K562 (cell line): ENCODE results near the gene NTSR1. TPM values are rescaled to one million over a fixed set of nuclear protein-coding genes. Genes with fewer than 3 reads are reported as not detected.

Source experiments
- ATAC-seq: fragments of 200-7000 bp; cut with Tn5 transposase; 3 replicates; pipeline ENCODE4 v1.9.1; 2020; ENCODE audit warnings: moderate library complexity
- BruUV-seq: library from RNA; stranded (reverse); fragments of 400-500 nt; replicated peaks from 2 replicates; lab custom pipeline; 2021; lab: Mats Ljungman, UMichigan
- CTCF ChIA-PET: fragments of 300-600 bp; formaldehyde crosslinking; extraction: SDS; loops from one replicate; lab custom pipeline; 2021; ENCODE audit warnings: low intra/inter-chr PET ratio; lab: Yijun Ruan, JAX
- POLR2A ChIA-PET: fragments of 300-600, 350-650 bp; sonication (Branson Sonifier 250); formaldehyde crosslinking; extraction: SDS; loops from one replicate; lab custom pipeline; 2021; ENCODE audit warnings: antibody characterized with exemption, inconsistent platforms; lab: Yijun Ruan, JAX
- DNase-seq, 4 experiments: peaks; one replicate each; pipeline versions ENCODE4 v3.0.0 to v3.0.0-alpha.2; 2011 to 2018; ENCODE audit warnings: low spot score in 3 of 4, mixed read lengths in 3 of 4; ENCODE audit errors: extremely low read depth in 1 of 4
- FAIRE-seq: peaks from 2 replicates; lab custom pipeline; 2011; peaks lifted over from hg19 to GRCh38; lab: Jason Lieb, UNC
- H2AFZ ChIP-seq: 2 replicates; pipeline ENCODE4 v1.6.0; 2011; ENCODE audit warnings: low read depth, low read length, control low read depth, inconsistent platforms
- H3K27ac ChIP-seq: fragments of 200-600 bp; 3 replicates; pipeline ENCODE4 v1.8.0; 2011; ENCODE audit warnings: low read depth, mild to moderate bottlenecking, control low read depth, inconsistent platforms, low read length, moderate library complexity, mixed read lengths; ENCODE audit errors: extremely low read depth
- H3K27me3 ChIP-seq, 2 experiments: fragments of 300-600 bp in 1 of 2; 2 replicates in 1 of 2; 3 replicates in 1 of 2; pipeline versions ENCODE4 v1.6.0 to v1.8.0; 2011; ENCODE audit warnings: inconsistent platforms in 2 of 2, low read length in 2 of 2, mild to moderate bottlenecking in 1 of 2, mixed read lengths in 1 of 2, moderate library complexity in 1 of 2; ENCODE audit not compliant: control insufficient read depth in 2 of 2, insufficient read depth in 2 of 2
- H3K36me3 ChIP-seq: fragments of 300-600 bp; 3 replicates; pipeline ENCODE4 v1.8.0; 2011; ENCODE audit warnings: mild to moderate bottlenecking, low read length, inconsistent platforms; ENCODE audit not compliant: control insufficient read depth, insufficient read depth
- H3K4me1 ChIP-seq, 2 experiments: fragments of 200-600 bp in 1 of 2; replicated peaks in 1 of 2; 2 replicates in 1 of 2; 3 replicates in 1 of 2; pipeline versions ENCODE4 v1.5.1 to v1.8.0; 2011; ENCODE audit warnings: inconsistent platforms in 2 of 2, low read length in 2 of 2, mild to moderate bottlenecking in 1 of 2, mixed read lengths in 1 of 2, moderate library complexity in 1 of 2; ENCODE audit not compliant: control insufficient read depth in 2 of 2, insufficient read depth in 2 of 2
- H3K4me2 ChIP-seq: 2 replicates; pipeline ENCODE4 v1.6.1; 2011; ENCODE audit warnings: low read length, control low read depth, inconsistent platforms, mixed read lengths; ENCODE audit not compliant: insufficient read depth
- H3K4me3 ChIP-seq: fragments of 200-600 bp; sonication (generic), shearing (Covaris generic); 2 replicates; pipeline ENCODE4 v1.5.1; 2016; ENCODE audit warnings: control low read depth, inconsistent platforms
- H3K79me2 ChIP-seq: fragments of 200-600 bp; 3 replicates; pipeline ENCODE4 v1.8.0; 2011; ENCODE audit warnings: low read length, inconsistent platforms; ENCODE audit not compliant: control insufficient read depth, insufficient read depth
- H3K9ac ChIP-seq, 2 experiments: 2 replicates each; pipeline versions ENCODE4 v1.6.0 to v1.6.1; 2011; ENCODE audit warnings: low read depth in 2 of 2, low read length in 2 of 2, control low read depth in 1 of 2, inconsistent platforms in 1 of 2, mild to moderate bottlenecking in 1 of 2, mixed read lengths in 1 of 2; ENCODE audit not compliant: insufficient read depth in 1 of 2
- H3K9me1 ChIP-seq: one replicate; pipeline ENCODE4 v1.6.0; 2011; ENCODE audit warnings: inconsistent platforms, mild to moderate bottlenecking, low read length, moderate library complexity; ENCODE audit not compliant: control insufficient read depth, insufficient read depth
- H3K9me3 ChIP-seq: replicated peaks from 2 replicates; pipeline ENCODE4 v1.5.1; 2011; ENCODE audit warnings: low read depth, low read length, inconsistent platforms; ENCODE audit not compliant: control insufficient read depth, insufficient read depth
- H4K20me1 ChIP-seq: replicated peaks from 2 replicates; pipeline ENCODE4 v1.6.1; 2011; ENCODE audit warnings: low read length, inconsistent platforms, mixed read lengths; ENCODE audit not compliant: control insufficient read depth, insufficient read depth
- CBX2 ChIP-seq: fragments of 200-600 bp; sonication (generic); IDR thresholded peaks from one replicate; pipeline ENCODE4 v1.6.1; 2012; ENCODE audit warnings: mild to moderate bottlenecking, low read length, inconsistent platforms; ENCODE audit not compliant: insufficient read depth, poor library complexity, severe bottlenecking
- FIP1L1 ChIP-seq: fragments of 200-400 bp; formaldehyde crosslinking; IDR thresholded peaks from 2 replicates; pipeline ENCODE4 v1.6.1; 2018; ENCODE audit warnings: mild to moderate bottlenecking, low read depth, low read length; ENCODE audit not compliant: poor library complexity, severe bottlenecking
- HMG20A ChIP-seq: fragments of 450-650 bp; formaldehyde crosslinking; conservative IDR thresholded peaks from 2 replicates; pipeline ENCODE4 v1.4.0; 2020; ENCODE audit warnings: mild to moderate bottlenecking, mixed read lengths
- HNRNPH1 ChIP-seq: fragments of 200-400 bp; formaldehyde crosslinking; optimal IDR thresholded peaks from 2 replicates; pipeline ENCODE3; 2017; ENCODE audit warnings: low read depth, mild to moderate bottlenecking, low read length, moderate library complexity
- MYC ChIP-seq, 2 experiments: fragments of 250-450 bp in 1 of 2; sonication (Bioruptor Pico) in 1 of 2; IDR thresholded peaks; 2 replicates each; pipeline versions ENCODE4 v1.5.1 to v1.6.1; 2012 to 2021; ENCODE audit warnings: low read depth in 2 of 2, borderline replicate concordance in 1 of 2, improper control_type of control experiment in 1 of 2, low read length in 1 of 2, mild to moderate bottlenecking in 1 of 2, moderate library complexity in 1 of 2
- PTTG1 ChIP-seq: fragments of 450-650 bp; IDR thresholded peaks from 2 replicates; pipeline ENCODE4 v1.6.1; 2016; ENCODE audit warnings: low read depth, mild to moderate bottlenecking, missing genetic modification characterization, missing compliant biosample characterization
- TCFL5 ChIP-seq: fragments of 250-450 bp; sonication (Bioruptor Pico); conservative IDR thresholded peaks from 2 replicates; pipeline ENCODE4 v1.6.1; 2021; ENCODE audit warnings: mild to moderate bottlenecking, moderate library complexity, matching md5 sums
- ZNF507 ChIP-seq: conservative IDR thresholded peaks from 2 replicates; pipeline ENCODE4 v1.6.1; 2017; ENCODE audit warnings: missing genetic modification characterization, missing compliant biosample characterization
- WGBS: fragments of 100-300 bp; shearing (Covaris generic); methylation state at CpG from one replicate; pipeline ENCODE4 v1.1.6; 2016; ENCODE audit warnings: low coverage, mixed read lengths; ENCODE audit not compliant: insufficient coverage; ENCODE audit errors: missing lambda C conversion rate; 5-methylcytosine and 5-hydroxymethylcytosine counted together
- in situ Hi-C: fragments of 300-500 bp; cut with MboI; formaldehyde crosslinking; loops from 4 replicates; pipeline ENCODE4 v1.15.0; 2018; ENCODE audit warnings: inconsistent platforms, mixed read lengths
- intact Hi-C: fragments of 100-400 bp; cut with micrococcal nuclease; formaldehyde crosslinking; loops from 2 replicates; pipeline ENCODE4 v1.14.2; 2022
- polyA plus RNA-seq, 8 experiments: library from polyadenylated mRNA; depleted of rRNA in 4 of 8; stranded (reverse) in 5 of 8; unstranded in 3 of 8; fragments of >200 nt; fragmentation: Nextera tagmentation in 2 of 8; fragmentation: Illumina TruSeq in 1 of 8; extraction: Ambion mirVana in 2 of 8; extraction: Trizol in 1 of 8; gene quantifications; 2 replicates each; pipeline versions ENCODE4 v1.2.1 to v1.2.3, GENCODE V29; 2011 to 2014; ENCODE audit warnings: inconsistent platforms in 1 of 8, missing spikeins in 1 of 8
- total RNA-seq, 7 experiments: library from RNA; depleted of rRNA in 6 of 7; stranded (reverse); fragments of >200 nt in 6 of 7; fragmentation: Illumina TruSeq in 2 of 7; extraction: Trizol in 2 of 7; gene quantifications; 2 replicates each; pipeline versions ENCODE4 v1.2.1 to v1.2.3, GENCODE V29; 2011 to 2021; ENCODE audit warnings: low replicate concordance in 1 of 7
- TF ChIP-seq, protein P1 (sequence below): sonication (generic); formaldehyde crosslinking; IDR thresholded peaks from 2 replicates; pipeline ENCODE4 v1.9.0; 2022; ENCODE audit warnings: mild to moderate bottlenecking, missing genetic modification reagents
- TF ChIP-seq, protein P2 (sequence below): conservative IDR thresholded peaks from 2 replicates; pipeline ENCODE4 v1.6.1; 2011; ENCODE audit warnings: low read depth, mild to moderate bottlenecking, low read length; ENCODE audit not compliant: control insufficient read depth
- TF ChIP-seq, protein P3 (sequence below), 2 experiments: fragments of 250-450 bp in 1 of 2; fragments of 450-650 bp in 1 of 2; sonication (Bioruptor Pico) in 1 of 2; IDR thresholded peaks; 2 replicates each; pipeline versions ENCODE4 v1.6.1 to v1.8.0; 2016 to 2021; ENCODE audit warnings: mild to moderate bottlenecking in 2 of 2, moderate library complexity in 2 of 2, missing compliant biosample characterization in 1 of 2, missing genetic modification characterization in 1 of 2

The NTSR1 gene
- total and polyA plus RNA-seq, 9 of the 15 experiments (the other 6 are each of a cell fraction or from before 2014, with no cell fraction given): 0.04 to 0.40 (median 0.13) TPM; not detected in 3

DNA sequence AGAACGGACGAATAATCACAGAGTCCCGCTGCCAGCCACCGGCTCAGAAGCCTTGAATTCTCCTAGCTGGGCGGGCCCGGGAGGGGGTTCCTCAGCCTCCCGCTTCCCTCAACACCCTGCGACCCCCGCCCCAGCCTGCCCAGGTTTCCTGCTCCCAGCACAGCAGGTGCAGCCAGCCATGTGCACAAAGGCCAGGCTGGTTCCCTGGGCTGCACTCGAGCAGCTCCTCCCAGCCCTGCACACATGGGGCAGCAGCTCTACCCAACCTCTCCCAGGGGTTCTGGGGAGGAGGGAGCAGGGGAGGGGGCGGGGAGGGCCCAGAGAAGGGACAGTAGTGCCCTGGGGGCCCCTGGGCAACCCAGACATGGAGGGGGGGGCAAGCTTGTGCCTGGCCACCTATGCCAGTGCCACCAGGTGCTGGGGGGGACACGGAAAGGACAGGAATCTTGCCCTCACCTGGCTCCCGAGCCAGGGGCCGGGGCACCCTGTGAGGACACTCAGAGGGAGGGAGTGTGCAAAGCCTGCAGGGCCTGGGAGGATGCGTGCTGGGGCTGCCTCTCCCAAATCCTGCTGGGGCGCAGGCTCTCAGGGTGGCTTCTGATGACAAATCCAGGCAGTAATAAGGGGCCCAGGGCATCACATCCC is 1.2 kb upstream of the NTSR1 start:
- Histone ChIP-seq H3K9me3 (no peaks in the 10 kb centered on the region), H3K4me1 (peaks cover 14 to 55% of the 10 kb centered on the region in 2 experiments), H3K27ac (no peak overlapping the region), H4K20me1 (peaks cover 10% of the 10 kb centered on the region; the same call in 1 of the 2 replicates), H2AFZ (no peak overlapping the region), H3K4me2 (no peak overlapping the region), H3K9ac (no peak overlapping the region), H3K9me1 (no peaks in the 10 kb centered on the region), H3K4me3 (no peak overlapping the region), H3K36me3 (no peaks in the 10 kb centered on the region), H3K79me2 (no peaks in the 10 kb centered on the region), H3K27me3 (peaks cover 45 to 77% of the 10 kb centered on the region in 2 experiments)
- BruUV-seq: no TSS peak
- in situ Hi-C loops (no loop called here), intact Hi-C loops (no loop called here)
- CTCF ChIA-PET: no interaction called here
- ATAC-seq (no peak), DNase-seq (no peak), FAIRE-seq (no peak)
- TF ChIP-seq CBX2: no peak
- no peak for TF ChIP-seq PTTG1 (tag)
- no peak for TF ChIP-seq HNRNPH1
- TF ChIP-seq FIP1L1: no peak
- TF ChIP-seq HMG20A: no peak
- TF ChIP-seq MYC (IDR thresholded peaks at IDR 0.05; ENCODE audit: low read depth, low read length): no peak
- TF ChIP-seq MYC (CRISPR knock-in tag; IDR thresholded peaks at IDR 0.05; ENCODE audit: borderline replicate concordance, low read depth): no peak
- TF ChIP-seq, protein P1, sequence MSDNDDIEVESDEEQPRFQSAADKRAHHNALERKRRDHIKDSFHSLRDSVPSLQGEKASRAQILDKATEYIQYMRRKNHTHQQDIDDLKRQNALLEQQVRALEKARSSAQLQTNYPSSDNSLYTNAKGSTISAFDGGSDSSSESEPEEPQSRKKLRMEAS (CRISPR knock-in tag): no peak
- TF ChIP-seq, protein P2, sequence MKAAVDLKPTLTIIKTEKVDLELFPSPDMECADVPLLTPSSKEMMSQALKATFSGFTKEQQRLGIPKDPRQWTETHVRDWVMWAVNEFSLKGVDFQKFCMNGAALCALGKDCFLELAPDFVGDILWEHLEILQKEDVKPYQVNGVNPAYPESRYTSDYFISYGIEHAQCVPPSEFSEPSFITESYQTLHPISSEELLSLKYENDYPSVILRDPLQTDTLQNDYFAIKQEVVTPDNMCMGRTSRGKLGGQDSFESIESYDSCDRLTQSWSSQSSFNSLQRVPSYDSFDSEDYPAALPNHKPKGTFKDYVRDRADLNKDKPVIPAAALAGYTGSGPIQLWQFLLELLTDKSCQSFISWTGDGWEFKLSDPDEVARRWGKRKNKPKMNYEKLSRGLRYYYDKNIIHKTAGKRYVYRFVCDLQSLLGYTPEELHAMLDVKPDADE: no peak
- TF ChIP-seq, protein P3, sequence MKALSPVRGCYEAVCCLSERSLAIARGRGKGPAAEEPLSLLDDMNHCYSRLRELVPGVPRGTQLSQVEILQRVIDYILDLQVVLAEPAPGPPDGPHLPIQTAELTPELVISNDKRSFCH (CRISPR knock-in tag; IDR thresholded peaks at IDR 0.05): no peak
- TF ChIP-seq, protein P3 (tag; IDR thresholded peaks at IDR 0.05): no peak
- no peak for TF ChIP-seq TCFL5 (CRISPR knock-in tag)
- no peak for TF ChIP-seq ZNF507
- 16% methylated on average over 12 of the region's 16 CpGs for WGBS
- POLR2A ChIA-PET: interaction anchor here (0.7 kb wide), 1 partner anchor 9 kb away, joined by 3 read pairs; no protein-coding TSS in a partner anchor
